H54 (cell line): Measurements from ENCODE around the gene IL19.
"Not testable (repeated sequence)": the region's sequence is repeated elsewhere in the genome, so short reads cannot be mapped to it uniquely, and the experiment has no call there.

Experiments
- DNase-seq: peaks from one replicate; pipeline ENCODE4 v3.0.0; 2011; ENCODE audit warnings: low spot score, mixed read lengths; ENCODE audit not compliant: insufficient read length
- FAIRE-seq: peaks from 3 replicates; lab custom pipeline; 2011; peaks lifted over from hg19 to GRCh38; lab: Jason Lieb, UNC
- POLR2A ChIP-seq: IDR thresholded peaks from 2 replicates; pipeline ENCODE4 v1.6.1; 2011; ENCODE audit warnings: low read depth, mild to moderate bottlenecking, low read length

Gene IL19

DNA sequence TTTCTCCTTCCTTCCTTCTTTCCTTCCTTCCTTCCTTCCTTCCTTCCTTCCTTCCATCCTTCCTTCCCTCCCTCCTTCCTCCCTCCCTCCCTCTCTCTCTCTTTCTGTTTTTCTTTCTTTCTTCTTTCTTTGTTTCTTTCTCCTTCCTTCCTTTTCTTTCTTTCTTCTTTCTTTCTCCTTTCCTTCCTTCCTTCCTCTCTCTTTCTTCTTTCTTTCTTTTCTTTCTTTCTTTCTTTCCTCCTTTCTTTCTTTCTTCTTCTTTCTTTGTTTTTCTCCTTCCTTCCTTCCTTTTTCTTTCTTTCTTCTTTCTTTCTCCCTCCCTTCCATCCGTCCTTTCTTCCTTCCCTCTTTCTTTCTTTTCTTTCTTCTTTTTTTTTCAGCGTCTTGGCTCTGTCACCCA is 18.1 kb upstream of the IL19 start:
- DNase-seq: no peak
- no peak for TF ChIP-seq POLR2A
- no peak for FAIRE-seq

DNA sequence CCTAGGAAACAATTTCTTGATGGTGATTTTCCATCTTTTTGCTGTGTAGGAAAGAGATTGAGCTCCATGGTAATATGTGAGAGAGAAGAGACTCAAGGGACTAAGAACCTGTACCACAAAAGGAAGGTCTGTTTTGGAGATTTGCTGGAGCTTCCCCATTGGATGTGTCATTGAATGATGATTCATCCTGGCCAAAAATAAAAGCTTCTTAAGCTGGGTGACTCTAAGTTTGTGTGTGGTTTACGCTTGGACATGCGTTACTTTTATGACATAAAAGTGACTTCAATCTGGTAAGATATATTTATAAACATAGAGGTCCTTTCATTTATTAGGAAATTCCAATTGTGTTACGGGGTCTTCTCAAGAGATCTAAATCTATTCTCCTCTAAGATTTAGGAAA is 17.4 kb upstream of the IL19 start:
- TF ChIP-seq POLR2A: no peak
- no peak for DNase-seq
- no peak for FAIRE-seq

DNA sequence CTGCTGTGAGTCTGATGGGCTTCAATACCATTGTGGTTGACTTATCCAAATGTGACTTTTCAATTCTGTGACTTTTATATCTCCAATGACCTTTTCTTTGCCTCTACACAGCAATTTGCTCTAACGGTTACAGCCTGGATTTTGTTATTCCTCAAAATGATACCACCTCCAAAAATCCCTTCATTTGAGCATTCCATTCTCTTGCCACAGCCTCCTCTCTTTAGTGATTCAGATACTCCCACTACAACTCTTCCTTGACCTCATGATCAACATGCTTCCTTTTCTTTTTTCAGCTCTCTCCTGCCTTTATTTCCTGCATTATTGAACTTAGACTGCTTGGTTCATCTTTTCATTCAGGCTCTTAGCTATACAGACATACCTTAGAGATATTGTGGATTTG is 16.6 kb upstream of the IL19 start:
- no peak for TF ChIP-seq POLR2A
- FAIRE-seq (no peak), DNase-seq (no peak)

DNA sequence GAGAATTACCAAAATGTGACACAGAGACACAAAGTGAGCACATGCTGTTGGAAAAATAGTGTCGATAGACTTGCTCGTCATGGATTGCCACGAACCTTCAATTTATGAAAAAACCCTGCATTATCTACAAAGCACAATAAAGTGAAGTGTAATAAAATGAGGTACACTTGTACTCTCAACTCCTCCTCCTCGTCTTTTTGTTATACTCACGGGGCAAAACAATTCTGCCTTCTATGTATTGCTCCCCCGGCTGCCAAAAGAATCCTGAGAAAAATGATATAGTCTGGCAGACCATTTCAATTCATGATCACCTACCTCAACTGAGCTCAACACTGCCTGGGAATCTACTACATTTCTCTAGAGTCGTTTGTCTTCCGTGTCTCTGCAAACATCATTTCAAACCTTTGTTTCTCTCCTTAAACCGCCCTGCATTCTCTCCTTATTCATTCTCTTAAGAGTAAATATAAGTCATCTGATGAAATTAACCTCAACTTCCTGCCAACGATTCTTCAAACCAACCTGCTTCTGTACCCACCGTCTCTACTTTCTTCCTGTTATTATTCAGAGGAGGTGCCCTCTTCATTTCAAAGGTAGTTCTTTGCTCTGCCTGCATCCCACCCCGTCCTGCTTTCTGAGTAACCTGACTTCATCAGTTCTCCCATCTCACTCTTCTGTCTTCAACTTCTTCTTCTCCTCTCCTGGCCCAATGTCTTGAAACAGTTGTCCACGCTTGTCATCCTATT is 12.9 kb upstream of the IL19 start:
- TF ChIP-seq POLR2A: no peak
- no peak for FAIRE-seq

DNA sequence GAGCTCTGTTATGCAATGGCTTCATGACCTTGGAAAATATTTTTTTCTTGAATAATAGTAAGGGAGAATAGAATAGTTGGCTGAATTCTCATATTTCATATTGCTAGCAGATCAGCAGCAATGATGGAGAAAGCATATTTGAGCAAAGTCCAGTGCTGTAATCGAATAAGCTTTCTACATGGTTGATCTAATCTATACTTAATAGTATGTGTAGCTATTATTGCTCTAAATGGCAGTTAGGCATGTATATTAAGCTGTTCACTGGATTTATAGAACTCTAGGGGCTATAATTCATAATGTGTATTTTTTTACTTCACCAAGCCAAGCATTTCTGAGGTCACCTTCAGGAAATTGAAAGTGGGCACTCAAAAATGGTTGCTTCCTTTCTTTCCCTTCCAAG is 10.0 kb upstream of the IL19 start:
- no peak for TF ChIP-seq POLR2A
- no peak for FAIRE-seq
- no peak for DNase-seq

More for the DNA sequence above, 12.9 kb upstream of the IL19 start:
- DNase-seq: no peak

DNA sequence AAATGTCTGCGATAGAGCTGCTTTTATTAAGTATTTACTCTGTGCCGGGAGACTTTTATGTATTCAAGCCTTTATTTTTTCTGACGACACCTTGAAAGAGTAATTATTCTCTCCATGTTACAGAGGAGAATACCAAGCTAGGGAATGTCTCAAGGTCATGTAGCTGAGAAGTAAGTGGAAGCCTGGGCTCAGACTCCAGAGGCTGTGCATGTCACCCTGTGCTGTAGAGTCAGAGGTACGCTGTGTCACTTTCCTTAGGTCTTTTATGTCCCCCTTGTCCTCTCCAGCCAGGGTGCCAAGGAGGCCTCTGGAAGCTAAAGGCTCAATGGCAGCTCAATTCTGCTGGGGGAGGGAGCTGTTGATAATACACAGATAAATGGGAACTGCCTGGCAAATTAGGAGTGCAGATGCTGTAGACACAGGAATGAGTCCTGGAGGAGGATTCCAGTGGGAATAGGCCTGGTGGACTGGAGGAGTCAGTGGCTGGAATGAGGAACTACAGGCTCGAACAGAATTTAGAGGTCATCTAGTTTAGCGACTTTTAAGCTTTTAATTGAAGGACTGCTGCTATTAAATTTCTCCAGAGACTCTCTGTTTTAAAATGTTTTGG is 9.3 kb upstream of the IL19 start:
- FAIRE-seq (no peak), DNase-seq (no peak)
- no peak for TF ChIP-seq POLR2A

DNA sequence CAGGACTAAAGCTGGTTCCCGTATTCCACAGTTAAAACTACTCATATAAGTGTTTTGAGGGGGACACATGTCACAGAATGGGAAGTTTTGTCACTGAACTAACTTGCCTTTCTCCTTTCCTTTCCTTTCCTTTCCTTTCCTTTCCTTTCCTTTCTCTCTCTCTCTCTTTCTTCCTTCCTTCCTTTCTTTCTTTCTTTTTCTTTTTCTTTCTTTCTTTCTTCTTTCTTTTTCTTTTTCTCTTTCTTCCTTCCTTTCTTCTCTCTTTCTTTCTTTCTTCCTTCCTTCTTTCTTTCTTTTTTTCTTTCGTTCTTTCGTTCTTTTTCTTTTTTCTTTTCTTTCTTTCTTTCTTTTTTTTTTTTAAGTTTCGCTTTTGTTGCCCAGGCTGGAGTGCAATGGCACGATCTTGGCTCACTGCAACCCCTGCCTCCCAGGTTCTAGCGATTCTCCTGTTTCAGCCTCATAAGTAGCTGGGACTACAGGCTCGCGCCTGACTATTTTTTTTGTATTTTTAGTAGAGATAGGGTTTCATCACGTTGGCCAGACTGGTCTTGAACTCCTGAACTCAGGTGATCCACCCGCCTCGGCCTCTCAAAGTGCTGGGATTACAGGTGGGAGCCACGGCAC is 7.7 kb upstream of the IL19 start:
- not testable (repeated sequence) for DNase-seq, FAIRE-seq

DNA sequence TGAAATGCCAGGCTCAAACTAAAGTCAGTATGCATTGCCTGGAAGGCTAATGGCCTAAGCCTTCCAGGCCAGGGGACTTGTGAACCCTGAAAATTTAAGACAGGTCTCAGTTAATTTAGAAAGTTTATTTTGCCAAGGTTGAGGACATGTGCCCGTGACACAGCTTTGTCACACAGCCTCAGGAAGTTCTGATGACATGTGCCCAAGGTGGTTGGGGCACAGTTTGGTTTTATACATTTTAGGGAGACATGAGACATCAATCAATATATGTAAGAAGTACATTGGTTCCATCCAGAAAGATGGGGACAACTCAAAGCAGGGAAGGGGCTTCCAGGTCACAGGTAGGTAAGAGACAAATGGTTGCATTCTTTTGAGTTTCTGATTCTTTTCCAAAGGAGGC is 4.8 kb upstream of the IL19 start:
- not testable (repeated sequence) for FAIRE-seq, DNase-seq

DNA sequence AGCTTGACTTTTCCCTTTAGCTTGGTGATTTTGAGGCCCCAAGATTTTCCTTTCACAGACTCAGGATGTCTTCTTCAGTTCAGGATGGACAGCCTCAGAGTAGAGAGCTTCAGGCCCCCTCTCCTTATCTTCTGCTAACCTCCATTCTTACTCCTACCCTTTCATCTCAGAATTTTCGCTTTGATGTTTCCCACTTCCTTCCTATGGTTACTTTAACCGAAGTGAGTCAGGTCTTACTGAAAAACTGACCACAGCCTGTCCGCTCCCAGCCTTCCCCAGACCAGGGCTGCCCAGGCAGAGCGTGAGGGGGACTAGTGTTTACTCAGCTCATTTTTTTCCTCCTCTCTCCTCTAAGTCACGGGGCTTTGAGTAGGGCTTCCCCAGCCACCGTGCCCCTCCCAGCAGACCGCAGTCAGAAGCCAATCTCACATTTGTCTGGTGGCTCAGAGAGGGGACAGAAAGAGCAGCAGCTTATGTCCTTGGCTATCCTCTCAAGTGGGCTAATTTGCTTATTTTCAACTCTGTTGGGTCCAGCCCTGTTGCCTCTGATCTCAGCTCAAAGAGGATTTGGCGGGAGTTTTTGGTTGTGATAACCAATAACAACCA is 4.2 kb upstream of the IL19 start:
- FAIRE-seq (peak; percentile 75), DNase-seq (peak; percentile 65)
- no peak for TF ChIP-seq POLR2A

DNA sequence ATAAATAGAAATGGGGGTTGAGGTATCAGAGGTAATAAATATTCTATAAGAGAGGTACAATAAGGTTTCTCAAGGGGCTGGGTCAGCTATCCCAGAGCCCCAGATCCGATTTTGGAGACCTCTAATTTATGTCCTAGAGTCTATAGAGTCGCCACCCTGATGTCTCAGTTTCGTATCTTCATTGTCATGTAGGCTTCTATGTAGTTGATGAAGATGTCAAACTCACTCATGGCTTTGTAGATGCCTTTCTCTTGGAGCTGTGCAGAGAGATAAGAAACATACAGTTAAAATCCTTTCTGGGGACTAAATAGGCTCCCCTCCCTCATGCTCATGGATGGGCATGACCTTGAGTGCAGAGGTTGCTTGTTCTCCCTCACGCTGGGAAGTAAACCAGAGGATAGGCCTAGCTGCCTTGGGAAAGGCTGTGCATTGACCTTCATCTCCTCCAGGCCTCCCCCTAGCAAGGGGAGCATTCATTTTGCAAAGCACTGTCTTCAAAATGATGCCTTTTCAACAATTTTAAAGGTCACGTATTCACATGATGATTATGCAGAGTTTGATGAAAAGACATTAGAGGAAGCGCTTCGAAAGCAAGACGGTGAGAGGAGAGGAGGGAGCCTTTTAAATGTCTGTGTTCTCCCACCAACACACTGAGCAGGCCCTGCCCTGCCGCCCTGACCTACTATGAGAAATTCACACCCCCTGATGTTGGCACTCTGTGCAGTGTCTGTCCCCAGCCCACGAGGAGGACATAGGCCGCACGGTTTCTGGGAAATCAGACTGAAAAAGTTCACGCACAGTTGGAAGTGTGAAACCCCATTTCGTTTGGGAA is 1.9 kb upstream of the IL19 start:
- FAIRE-seq (no peak), DNase-seq (no peak)
- no peak for TF ChIP-seq POLR2A

DNA sequence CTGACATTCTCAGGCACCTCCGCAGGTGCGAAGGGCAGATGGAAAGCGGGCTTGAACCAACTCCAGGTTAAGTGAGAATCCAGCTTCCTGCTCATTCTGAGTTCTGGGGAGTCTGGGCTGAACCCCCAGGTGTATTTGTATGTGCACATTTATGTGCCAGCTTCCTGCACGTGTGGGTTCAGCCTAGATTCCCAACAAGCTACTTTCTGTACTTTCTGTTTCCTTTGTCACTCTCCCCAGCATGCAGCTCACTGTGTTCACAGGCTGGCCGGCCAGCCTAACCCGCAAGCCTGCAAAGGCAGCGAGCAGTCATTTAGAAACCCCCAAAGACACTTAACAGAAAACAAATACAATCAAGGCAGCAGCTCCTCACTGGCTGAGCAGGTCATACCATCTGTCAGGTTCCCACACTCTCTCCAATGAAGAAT is 1.3 kb upstream of the IL19 start:
- TF ChIP-seq POLR2A: no peak
- DNase-seq: no peak
- FAIRE-seq: no peak

DNA sequence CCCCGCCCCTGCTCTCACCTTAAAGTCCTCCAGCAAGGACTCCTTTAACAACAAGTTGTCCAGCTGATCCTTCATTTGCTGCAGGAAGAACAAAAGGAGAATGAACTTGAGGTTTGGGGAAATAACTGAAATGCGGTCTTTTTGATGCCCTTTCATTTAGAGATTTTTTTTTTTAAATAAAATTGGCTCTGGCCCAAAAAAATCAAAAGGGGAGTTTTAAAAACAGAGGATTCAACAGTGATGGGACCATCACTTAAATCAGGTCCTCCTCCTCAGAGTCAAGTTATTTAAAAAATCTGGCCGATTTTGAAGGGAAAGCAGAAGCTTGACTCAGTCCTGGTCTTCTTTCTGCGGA is 742 bp downstream of the IL19 start:
- DNase-seq (no peak), FAIRE-seq (no peak)
- TF ChIP-seq POLR2A: no peak

DNA sequence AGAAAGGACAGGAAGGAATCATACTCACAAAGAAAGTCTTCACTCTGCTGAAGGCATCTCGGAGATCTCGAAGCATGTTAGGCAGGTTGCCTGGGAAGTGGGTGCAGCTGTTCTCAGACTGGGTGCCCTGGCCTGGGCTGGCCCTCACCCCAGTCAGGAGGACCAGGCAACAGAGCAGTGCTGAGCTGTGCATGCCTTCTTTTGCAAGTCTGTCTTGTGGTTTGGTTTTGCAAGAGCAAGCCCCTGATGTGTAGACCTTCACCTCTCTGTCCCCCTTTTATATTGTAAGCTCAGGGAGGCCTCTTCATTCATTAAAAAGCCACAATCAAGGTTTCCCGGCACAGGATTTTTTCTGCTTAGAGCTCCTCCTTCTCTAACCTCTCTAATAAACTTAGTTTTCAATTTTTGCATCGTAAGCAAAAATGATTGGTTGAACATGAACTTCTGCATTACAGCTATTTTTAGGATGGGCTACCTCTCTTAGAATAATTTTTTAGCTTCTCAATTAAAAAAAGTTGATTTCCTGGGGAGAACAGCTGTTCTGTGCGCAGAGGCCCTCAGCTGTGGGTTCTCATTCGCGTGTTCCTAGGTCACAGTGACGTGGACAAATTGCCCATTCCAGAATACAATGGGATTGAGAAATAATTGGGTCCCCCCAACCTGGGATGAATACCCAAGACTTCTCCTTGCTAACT is 1.8 kb downstream of the IL19 start, which contains the start of gene IL10:
Gene IL10, minus strand, starts transcription at position 252 of the 695 bp plus-strand sequence. Its CDS starts 59 bp downstream, at position 193.
- no peak for TF ChIP-seq POLR2A
- DNase-seq: no peak
- no peak for FAIRE-seq
